T-helper 2 cell treated with Interferon-gamma antibody and Interleukin-4, amounts not matched to agents 5 μg/mL and 100 μg/mL, for 36 hours (primary cell): ENCODE data around the gene PROM2.

ENCODE experiments used
- DNase-seq: peaks from one replicate; pipeline ENCODE4 v3.0.0; 2021; ENCODE audit warnings: low spot score
- H3K27ac Mint-ChIP-seq: one replicate; pipeline ENCODE4 v1.8.0; 2021; ENCODE audit warnings: mild to moderate bottlenecking, mixed read lengths
- H3K27me3 Mint-ChIP-seq: one replicate; pipeline ENCODE4 v1.8.0; 2021; ENCODE audit warnings: low read depth, mixed read lengths
- H3K36me3 Mint-ChIP-seq: one replicate; pipeline ENCODE4 v1.8.0; 2021; ENCODE audit warnings: low read depth, mixed read lengths
- H3K4me1 Mint-ChIP-seq: one replicate; pipeline ENCODE4 v1.8.0; 2021; ENCODE audit warnings: low read depth, mixed read lengths
- H3K4me3 Mint-ChIP-seq: one replicate; pipeline ENCODE4 v1.8.0; 2022; ENCODE audit warnings: mild to moderate bottlenecking, moderate library complexity, mixed read lengths
- H3K9me3 Mint-ChIP-seq: one replicate; pipeline ENCODE4 v1.8.0; 2021; ENCODE audit warnings: mixed read lengths

Gene PROM2

DNA sequence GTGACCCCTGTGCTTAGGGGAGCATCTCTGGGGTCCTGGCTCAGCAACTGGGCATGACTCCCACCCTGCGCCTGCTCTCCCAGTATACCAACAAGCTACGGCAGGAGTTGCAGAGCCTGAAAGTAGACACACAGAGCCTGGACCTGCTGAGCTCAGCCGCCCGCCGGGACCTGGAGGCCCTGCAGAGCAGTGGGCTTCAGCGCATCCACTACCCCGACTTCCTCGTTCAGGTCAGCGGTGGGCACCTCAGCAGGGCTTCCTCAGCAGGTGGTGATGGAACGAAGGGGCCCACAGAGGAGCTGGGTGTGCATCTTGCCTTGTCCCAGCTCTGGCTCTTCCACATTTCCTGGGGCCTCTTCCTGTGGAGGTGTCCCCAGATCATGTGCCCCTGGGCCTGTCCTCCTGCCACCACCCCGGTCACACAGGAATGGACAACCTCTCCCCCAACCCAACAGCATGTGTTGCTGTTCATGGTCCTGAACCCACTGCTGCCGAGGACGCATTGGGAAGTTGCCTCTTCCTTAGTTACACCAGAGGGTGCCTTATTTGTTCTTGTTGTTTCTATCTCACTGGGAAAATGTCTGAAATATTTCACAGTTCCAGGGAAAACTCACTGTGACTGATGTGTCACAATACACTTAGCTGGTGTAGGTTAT lies 10.8 kb downstream of the PROM2 start:
- H3K27me3 Mint-ChIP-seq: no peaks in the 10 kb centered on the region
- H3K9me3 Mint-ChIP-seq: peaks cover under 1% of the 10 kb centered on the region
- no peak overlapping the region for H3K4me3 Mint-ChIP-seq
- DNase-seq: no peak
- no peaks in the 10 kb centered on the region for H3K4me1 Mint-ChIP-seq
- H3K27ac Mint-ChIP-seq: no peak overlapping the region
- no peaks in the 10 kb centered on the region for H3K36me3 Mint-ChIP-seq

- DNase-seq: no peak
- H3K4me3 Mint-ChIP-seq: no peak overlapping the region
- H3K27me3 Mint-ChIP-seq: no peaks in the 10 kb centered on the region
- no peaks in the 10 kb centered on the region for H3K36me3 Mint-ChIP-seq
- H3K9me3 Mint-ChIP-seq: peaks cover 6% of the 10 kb centered on the region
- no peaks in the 10 kb centered on the region for H3K4me1 Mint-ChIP-seq
- H3K27ac Mint-ChIP-seq: no peak overlapping the region
These were observed 11.3 kb downstream of the PROM2 start for GRCh38 chr2:95285542-95285932.

DNA sequence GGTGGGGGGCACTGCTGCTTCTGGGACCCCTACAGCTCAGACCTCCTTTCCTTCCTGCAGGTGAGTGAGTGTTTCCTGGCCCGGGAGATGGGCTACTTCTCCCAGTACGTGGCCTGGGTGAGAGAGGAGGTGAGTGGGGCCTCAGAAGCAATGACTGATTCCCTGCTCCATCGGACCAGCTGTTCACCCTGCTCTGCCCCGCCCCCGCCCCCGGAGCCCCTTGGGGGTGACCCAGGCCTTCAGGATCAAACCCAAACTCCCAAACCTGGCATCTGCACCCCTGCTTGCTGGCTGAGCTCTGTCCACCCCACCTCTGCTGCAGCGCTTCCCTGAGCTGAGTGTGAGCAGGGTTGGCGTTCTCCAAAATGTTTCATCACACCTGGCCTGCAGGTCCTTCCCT lies 13.1 kb downstream of the PROM2 start:
- H3K4me1 Mint-ChIP-seq: no peaks in the 10 kb centered on the region
- peaks cover 15% of the 10 kb centered on the region for H3K9me3 Mint-ChIP-seq
- DNase-seq: no peak
- H3K4me3 Mint-ChIP-seq: no peak overlapping the region
- no peaks in the 10 kb centered on the region for H3K36me3 Mint-ChIP-seq
- H3K27ac Mint-ChIP-seq: no peak overlapping the region
- no peaks in the 10 kb centered on the region for H3K27me3 Mint-ChIP-seq

DNA sequence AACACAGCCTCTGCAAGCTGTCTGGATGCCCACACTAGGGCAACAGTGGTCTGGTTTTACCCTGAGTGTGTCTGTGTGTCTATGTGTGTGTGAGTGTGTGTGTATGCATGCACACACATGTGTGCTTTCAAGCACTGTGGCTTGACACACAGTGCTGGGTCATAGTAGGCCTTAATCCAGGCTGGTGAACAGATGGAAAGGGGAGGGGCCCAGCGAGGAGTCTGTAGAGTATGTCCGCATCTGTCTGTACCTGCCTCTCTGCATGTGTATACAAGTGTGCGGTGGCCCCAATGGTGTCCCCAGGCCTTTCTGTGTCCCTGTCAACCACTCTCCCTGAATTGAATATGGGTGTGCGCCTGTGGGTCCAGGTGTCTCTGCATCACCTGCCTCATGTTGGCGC lies 13.6 kb downstream of the PROM2 start:
- H3K27me3 Mint-ChIP-seq: no peaks in the 10 kb centered on the region
- H3K4me1 Mint-ChIP-seq: no peaks in the 10 kb centered on the region
- no peak overlapping the region for H3K4me3 Mint-ChIP-seq
- no peak for DNase-seq
- peaks cover 15% of the 10 kb centered on the region for H3K9me3 Mint-ChIP-seq
- H3K36me3 Mint-ChIP-seq: no peaks in the 10 kb centered on the region
- H3K27ac Mint-ChIP-seq: no peak overlapping the region

GRCh38 chr2:95289253-95289652 lies 15.0 kb downstream of the PROM2 start:
- H3K27me3 Mint-ChIP-seq: no peaks in the 10 kb centered on the region
- no peak overlapping the region for H3K4me3 Mint-ChIP-seq
- peaks cover 15% of the 10 kb centered on the region for H3K9me3 Mint-ChIP-seq
- H3K27ac Mint-ChIP-seq: no peak overlapping the region
- H3K4me1 Mint-ChIP-seq: no peaks in the 10 kb centered on the region
- no peak for DNase-seq
- H3K36me3 Mint-ChIP-seq: no peaks in the 10 kb centered on the region

DNA sequence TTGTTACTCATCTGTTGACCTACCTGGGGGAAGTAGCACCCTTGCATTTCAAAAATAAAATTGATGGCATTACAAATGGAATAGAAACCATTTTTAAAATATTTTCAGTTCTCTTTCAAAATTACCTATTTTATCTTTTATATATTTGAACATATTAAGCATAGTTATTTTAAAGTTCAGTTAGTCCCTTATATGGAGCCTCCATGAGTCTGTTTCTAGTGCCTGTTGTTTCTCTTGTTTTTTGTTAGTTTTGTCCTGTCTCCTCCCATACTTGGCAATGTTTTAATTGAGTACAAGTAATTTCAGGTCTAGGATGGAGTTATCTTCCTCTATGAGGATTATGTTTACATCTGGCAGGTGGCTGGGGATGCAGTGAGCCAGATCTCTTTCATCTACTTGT lies 17.0 kb downstream of the PROM2 start:
- Mint-ChIP-seq H3K27me3 (no peaks in the 10 kb centered on the region), H3K27ac (no peak overlapping the region), H3K9me3 (peaks cover 15% of the 10 kb centered on the region), H3K4me1 (no peaks in the 10 kb centered on the region), H3K4me3 (no peak overlapping the region), H3K36me3 (no peaks in the 10 kb centered on the region)
- DNase-seq: no peak

GRCh38 chr2:95292623-95293260 lies 18.5 kb downstream of the PROM2 start:
- Mint-ChIP-seq H3K9me3 (peaks cover 15% of the 10 kb centered on the region), H3K27ac (no peak overlapping the region), H3K27me3 (no peaks in the 10 kb centered on the region), H3K36me3 (no peaks in the 10 kb centered on the region), H3K4me3 (no peak overlapping the region), H3K4me1 (no peaks in the 10 kb centered on the region)
- no peak for DNase-seq

DNA sequence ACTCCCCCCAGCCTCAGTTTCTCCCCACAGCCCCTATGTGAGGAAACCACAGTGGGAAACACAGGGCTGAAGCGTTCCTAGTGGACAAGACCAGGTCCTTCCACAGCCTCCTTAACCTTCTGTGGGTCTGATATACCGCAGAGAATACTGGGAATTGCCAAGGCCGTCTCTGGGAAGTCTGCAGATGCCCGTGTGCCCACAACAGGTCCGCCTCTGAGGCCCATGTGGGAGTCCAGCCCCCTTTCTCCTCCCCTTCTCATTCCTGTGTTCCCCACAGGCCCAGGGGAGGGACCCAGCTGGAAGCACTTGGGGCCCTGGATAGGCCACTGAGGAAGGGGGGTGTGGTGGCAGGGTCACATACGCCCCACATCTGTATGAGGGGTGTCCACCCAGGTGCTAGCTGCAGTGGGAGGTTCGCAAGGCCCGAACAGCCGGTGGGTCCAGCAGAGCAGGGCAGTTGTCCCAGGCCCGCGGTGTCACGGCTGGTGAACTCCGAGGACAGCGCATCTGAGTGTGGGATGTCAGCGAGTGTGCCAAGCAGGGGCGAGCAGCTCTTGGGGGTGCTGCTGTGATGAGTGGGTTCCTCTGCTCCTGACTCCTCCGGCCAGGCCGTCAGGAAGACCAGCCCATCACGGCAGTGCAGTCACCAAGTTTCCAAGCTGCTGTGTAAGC lies 20.5 kb downstream of the PROM2 start:
- H3K36me3 Mint-ChIP-seq: no peaks in the 10 kb centered on the region
- DNase-seq: no peak
- no peak overlapping the region for H3K27ac Mint-ChIP-seq
- peaks cover 15% of the 10 kb centered on the region for H3K9me3 Mint-ChIP-seq
- no peaks in the 10 kb centered on the region for H3K27me3 Mint-ChIP-seq
- H3K4me3 Mint-ChIP-seq: no peak overlapping the region
- H3K4me1 Mint-ChIP-seq: no peaks in the 10 kb centered on the region

DNA sequence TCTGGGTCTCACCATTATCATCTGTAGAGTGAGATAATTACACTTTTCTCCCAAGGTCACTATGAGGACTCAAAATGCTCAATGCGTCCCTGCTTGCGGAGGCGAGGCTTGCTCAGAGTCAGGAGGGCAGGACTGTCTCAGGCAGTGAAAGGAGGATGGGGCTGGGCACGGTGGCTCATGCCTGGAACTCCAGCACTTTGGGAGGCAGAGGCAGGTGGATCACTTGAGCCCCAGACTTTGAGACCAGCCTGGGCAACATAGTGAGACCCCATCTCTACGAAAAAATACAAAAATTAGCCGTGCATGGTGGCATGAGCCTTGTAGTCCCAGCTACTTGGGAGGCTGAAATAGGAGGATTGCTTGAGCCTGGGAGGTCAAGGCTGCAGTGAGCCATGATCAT lies 21.1 kb downstream of the PROM2 start:
- Mint-ChIP-seq H3K9me3 (peaks cover 11% of the 10 kb centered on the region), H3K27ac (no peak overlapping the region), H3K36me3 (no peaks in the 10 kb centered on the region), H3K4me3 (no peak overlapping the region), H3K27me3 (no peaks in the 10 kb centered on the region), H3K4me1 (no peaks in the 10 kb centered on the region)
- DNase-seq: no peak

GRCh38 chr2:95296011-95296410 lies 21.8 kb downstream of the PROM2 start:
- H3K27ac Mint-ChIP-seq: no peak overlapping the region

GRCh38 chr2:95296880-95297487 lies 22.7 kb downstream of the PROM2 start, which contains the start of gene KCNIP3:
Gene KCNIP3, plus strand, starts transcription at chr2:95297347. Its CDS starts 92 bp downstream, at chr2:95297439.
- Mint-ChIP-seq H3K4me3 (no peak within 1 kb of the TSS), H3K36me3 (no peaks in the 10 kb centered on the region), H3K9me3 (no peaks in the 10 kb centered on the region), H3K27me3 (no peaks in the 10 kb centered on the region), H3K27ac (no peak within 1 kb of the TSS), H3K4me1 (no peaks in the 10 kb centered on the region)
- DNase-seq: no peak

More at GRCh38 chr2:95296011-95296410, 21.8 kb downstream of the PROM2 start:
- H3K27me3 Mint-ChIP-seq: no peaks in the 10 kb centered on the region
- no peak for DNase-seq
- H3K9me3 Mint-ChIP-seq: peaks cover 5% of the 10 kb centered on the region
- H3K4me3 Mint-ChIP-seq: no peak overlapping the region
- no peaks in the 10 kb centered on the region for H3K36me3 Mint-ChIP-seq
- no peaks in the 10 kb centered on the region for H3K4me1 Mint-ChIP-seq

DNA sequence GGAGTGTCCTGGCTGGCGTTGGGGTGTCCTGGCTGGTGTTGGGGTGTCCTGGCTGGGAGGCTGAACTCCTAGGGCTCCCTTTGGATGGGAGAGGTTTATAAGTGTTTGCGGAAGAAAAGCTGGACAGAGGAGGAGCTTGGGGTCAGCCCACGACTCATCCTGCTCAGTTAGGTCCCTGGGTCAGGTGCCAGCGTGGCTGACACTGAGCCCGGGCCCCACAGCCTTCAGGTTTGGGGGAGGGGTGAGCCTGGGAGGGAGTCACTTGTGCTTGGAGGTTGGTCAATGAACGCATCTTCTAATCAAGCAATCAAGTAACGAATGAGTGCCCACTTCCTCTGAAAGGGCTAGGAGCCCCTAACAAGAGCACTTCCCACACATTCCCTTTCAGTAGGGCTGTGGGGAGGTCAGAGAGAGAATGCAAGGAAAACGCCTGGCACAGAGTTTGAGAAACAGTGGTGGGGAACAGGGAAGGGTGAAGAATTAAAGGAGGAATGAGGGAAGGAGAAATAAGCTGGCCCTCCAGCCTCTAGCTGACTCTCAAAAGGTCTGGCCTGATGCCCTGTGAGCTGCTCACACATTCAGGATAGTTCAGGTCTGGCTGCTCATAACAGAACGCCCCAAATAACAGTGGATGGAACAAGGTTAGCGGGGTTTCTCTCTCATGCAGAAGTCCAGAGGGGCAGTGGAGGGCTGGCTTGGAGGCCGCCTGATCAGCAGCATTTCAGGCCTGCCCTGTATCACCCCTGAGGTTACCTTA lies 23.6 kb downstream of the PROM2 start:
- Mint-ChIP-seq H3K36me3 (no peaks in the 10 kb centered on the region), H3K4me1 (no peaks in the 10 kb centered on the region), H3K27ac (no peak overlapping the region), H3K9me3 (no peaks in the 10 kb centered on the region), H3K4me3 (no peak overlapping the region), H3K27me3 (no peaks in the 10 kb centered on the region)
- DNase-seq: no peak

GRCh38 chr2:95298486-95299111 lies 24.4 kb downstream of the PROM2 start:
- H3K4me1 Mint-ChIP-seq: no peaks in the 10 kb centered on the region
- H3K4me3 Mint-ChIP-seq: no peak overlapping the region
- no peaks in the 10 kb centered on the region for H3K27me3 Mint-ChIP-seq
- H3K36me3 Mint-ChIP-seq: no peaks in the 10 kb centered on the region
- H3K9me3 Mint-ChIP-seq: no peaks in the 10 kb centered on the region
- no peak for DNase-seq
- no peak overlapping the region for H3K27ac Mint-ChIP-seq
